Upper lobe of right lung (tissue), 1 donor: ENCODE data around the gene SVIL. TPM values are rescaled to one million over a fixed set of nuclear protein-coding genes. Genes with fewer than 3 reads are reported as not detected.
"Not testable (repeated sequence)": the region's sequence is repeated elsewhere in the genome, so short reads cannot be mapped to it uniquely, and the experiment has no call there.

Source experiments
- ATAC-seq: fragments of 200-7000 bp; cut with Tn5 transposase; one replicate; pipeline ENCODE4 v1.9.1; 2020; ENCODE audit warnings: mild to moderate bottlenecking, moderate library complexity
- DNase-seq: peaks from one replicate; pipeline ENCODE4 v3.0.0-alpha.2; 2020
- H3K27ac ChIP-seq: fragments of 200-600 bp; one replicate; pipeline ENCODE4 v1.8.0; 2022
- H3K27me3 ChIP-seq: fragments of 200-600 bp; one replicate; pipeline ENCODE4 v1.8.0; 2022; ENCODE audit warnings: mild to moderate bottlenecking
- H3K36me3 ChIP-seq: fragments of 200-600 bp; one replicate; pipeline ENCODE4 v1.8.0; 2022
- H3K4me1 ChIP-seq: fragments of 200-600 bp; one replicate; pipeline ENCODE4 v1.8.0; 2022
- H3K4me3 ChIP-seq: fragments of 200-600 bp; one replicate; pipeline ENCODE4 v1.8.0; 2022; ENCODE audit warnings: mild to moderate bottlenecking
- H3K9me3 ChIP-seq: fragments of 200-600 bp; one replicate; pipeline ENCODE4 v1.8.0; 2022
- CTCF ChIP-seq: fragments of 200-600 bp; IDR thresholded peaks from one replicate; pipeline ENCODE4 v1.8.0; 2022; ENCODE audit warnings: antibody characterized with exemption
- intact Hi-C: fragments of 100-400 bp; cut with DNase I; formaldehyde crosslinking; loops from one replicate; pipeline ENCODE4 v1.11.0; 2022
- total RNA-seq: library from RNA; stranded (reverse); fragmentation: NEBNext Ultra II Directional; extraction: Animal tissue kit (Norgen Biotek cat#: 25700); gene quantifications from one replicate; pipeline ENCODE4 v1.2.1, GENCODE V29; 2021
- donor health status: DM: no; HTN: yes; CAD: no; lungs with severe emphysema.

Gene SVIL
- total RNA-seq, 1 donor from 2014 or later = 106 TPM

GRCh38 chr10:29486433-29486832, 148.3 kb downstream of the SVIL start:
- no peak overlapping the region for H3K4me3 ChIP-seq
- DNase-seq = no peak
- no peak overlapping the region for H3K27ac ChIP-seq
- no peaks in the 10 kb centered on the region for H3K9me3 ChIP-seq
- no peak for TF ChIP-seq CTCF
- peaks cover 71% of the 10 kb centered on the region for H3K36me3 ChIP-seq
- intact Hi-C loops = no loop called here
- ATAC-seq = peak; percentile 77
- peaks cover 11% of the 10 kb centered on the region for H3K4me1 ChIP-seq
- no peaks in the 10 kb centered on the region for H3K27me3 ChIP-seq

- H3K4me3 ChIP-seq, H3K27me3 ChIP-seq, intact Hi-C loops, H3K27ac ChIP-seq, DNase-seq, H3K9me3 ChIP-seq, ATAC-seq: not testable (repeated sequence)
- peaks cover 65% of the 10 kb centered on the region for H3K36me3 ChIP-seq
- peaks cover 11% of the 10 kb centered on the region for H3K4me1 ChIP-seq
Measured at GRCh38 chr10:29484677-29485076, 150.1 kb downstream of the SVIL start.

GRCh38 chr10:29482591-29483431, 152.0 kb downstream of the SVIL start:
- Histone ChIP-seq H3K4me1 (peaks cover 11% of the 10 kb centered on the region), H3K27ac (no peak overlapping the region), H3K36me3 (peaks cover 63% of the 10 kb centered on the region), H3K27me3 (no peaks in the 10 kb centered on the region), H3K9me3 (no peaks in the 10 kb centered on the region), H3K4me3 (no peak overlapping the region)
- intact Hi-C loops = no loop called here
- no peak for DNase-seq
- ATAC-seq = peak; percentile 55
- no peak for TF ChIP-seq CTCF

- Histone ChIP-seq H3K4me3 (no peak overlapping the region), H3K27me3 (no peaks in the 10 kb centered on the region), H3K36me3 (peaks cover 64% of the 10 kb centered on the region), H3K27ac (no peak overlapping the region), H3K9me3 (no peaks in the 10 kb centered on the region), H3K4me1 (peaks cover 11% of the 10 kb centered on the region)
- intact Hi-C loops = no loop called here
- no peak for ATAC-seq
- TF ChIP-seq CTCF = no peak
- DNase-seq = no peak
Measured at GRCh38 chr10:29481906-29482440, 152.8 kb downstream of the SVIL start.

- intact Hi-C loops = no loop called here
- DNase-seq (no peak), ATAC-seq (no peak)
- H3K27ac ChIP-seq = no peak overlapping the region
- peaks cover 63% of the 10 kb centered on the region for H3K36me3 ChIP-seq
- H3K4me1 ChIP-seq = peaks cover 11% of the 10 kb centered on the region
- no peaks in the 10 kb centered on the region for H3K27me3 ChIP-seq
- H3K9me3 ChIP-seq = no peaks in the 10 kb centered on the region
- no peak overlapping the region for H3K4me3 ChIP-seq
- TF ChIP-seq CTCF = no peak
Measured at GRCh38 chr10:29479981-29480954, 154.5 kb downstream of the SVIL start.
